ENCODE measurements around the gene WDFY3. TPM values are rescaled to one million over a fixed set of nuclear protein-coding genes. Genes with fewer than 3 reads are reported as not detected.

Gene WDFY3, protein sequence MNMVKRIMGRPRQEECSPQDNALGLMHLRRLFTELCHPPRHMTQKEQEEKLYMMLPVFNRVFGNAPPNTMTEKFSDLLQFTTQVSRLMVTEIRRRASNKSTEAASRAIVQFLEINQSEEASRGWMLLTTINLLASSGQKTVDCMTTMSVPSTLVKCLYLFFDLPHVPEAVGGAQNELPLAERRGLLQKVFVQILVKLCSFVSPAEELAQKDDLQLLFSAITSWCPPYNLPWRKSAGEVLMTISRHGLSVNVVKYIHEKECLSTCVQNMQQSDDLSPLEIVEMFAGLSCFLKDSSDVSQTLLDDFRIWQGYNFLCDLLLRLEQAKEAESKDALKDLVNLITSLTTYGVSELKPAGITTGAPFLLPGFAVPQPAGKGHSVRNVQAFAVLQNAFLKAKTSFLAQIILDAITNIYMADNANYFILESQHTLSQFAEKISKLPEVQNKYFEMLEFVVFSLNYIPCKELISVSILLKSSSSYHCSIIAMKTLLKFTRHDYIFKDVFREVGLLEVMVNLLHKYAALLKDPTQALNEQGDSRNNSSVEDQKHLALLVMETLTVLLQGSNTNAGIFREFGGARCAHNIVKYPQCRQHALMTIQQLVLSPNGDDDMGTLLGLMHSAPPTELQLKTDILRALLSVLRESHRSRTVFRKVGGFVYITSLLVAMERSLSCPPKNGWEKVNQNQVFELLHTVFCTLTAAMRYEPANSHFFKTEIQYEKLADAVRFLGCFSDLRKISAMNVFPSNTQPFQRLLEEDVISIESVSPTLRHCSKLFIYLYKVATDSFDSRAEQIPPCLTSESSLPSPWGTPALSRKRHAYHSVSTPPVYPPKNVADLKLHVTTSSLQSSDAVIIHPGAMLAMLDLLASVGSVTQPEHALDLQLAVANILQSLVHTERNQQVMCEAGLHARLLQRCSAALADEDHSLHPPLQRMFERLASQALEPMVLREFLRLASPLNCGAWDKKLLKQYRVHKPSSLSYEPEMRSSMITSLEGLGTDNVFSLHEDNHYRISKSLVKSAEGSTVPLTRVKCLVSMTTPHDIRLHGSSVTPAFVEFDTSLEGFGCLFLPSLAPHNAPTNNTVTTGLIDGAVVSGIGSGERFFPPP (N-terminal part only)
- total RNA-seq (2022): 42.7 and 55.9 TPM in 2 replicates
- Bru-seq, nascent RNA: percentile 82 among the genes with signal in this experiment
- BruChase-seq, experiment 1, labeled RNA remaining after a 2-hour chase: percentile 76 among the genes with signal in this experiment
- percentile 72 among the genes with signal in this experiment for BruChase-seq, experiment 2, labeled RNA remaining after a 6-hour chase
- long read RNA-seq, partial matches to known transcripts: 4 of 11 reads
- long read RNA-seq, other reads (novel, unspliced or antisense): 7 of 11 reads

DNA sequence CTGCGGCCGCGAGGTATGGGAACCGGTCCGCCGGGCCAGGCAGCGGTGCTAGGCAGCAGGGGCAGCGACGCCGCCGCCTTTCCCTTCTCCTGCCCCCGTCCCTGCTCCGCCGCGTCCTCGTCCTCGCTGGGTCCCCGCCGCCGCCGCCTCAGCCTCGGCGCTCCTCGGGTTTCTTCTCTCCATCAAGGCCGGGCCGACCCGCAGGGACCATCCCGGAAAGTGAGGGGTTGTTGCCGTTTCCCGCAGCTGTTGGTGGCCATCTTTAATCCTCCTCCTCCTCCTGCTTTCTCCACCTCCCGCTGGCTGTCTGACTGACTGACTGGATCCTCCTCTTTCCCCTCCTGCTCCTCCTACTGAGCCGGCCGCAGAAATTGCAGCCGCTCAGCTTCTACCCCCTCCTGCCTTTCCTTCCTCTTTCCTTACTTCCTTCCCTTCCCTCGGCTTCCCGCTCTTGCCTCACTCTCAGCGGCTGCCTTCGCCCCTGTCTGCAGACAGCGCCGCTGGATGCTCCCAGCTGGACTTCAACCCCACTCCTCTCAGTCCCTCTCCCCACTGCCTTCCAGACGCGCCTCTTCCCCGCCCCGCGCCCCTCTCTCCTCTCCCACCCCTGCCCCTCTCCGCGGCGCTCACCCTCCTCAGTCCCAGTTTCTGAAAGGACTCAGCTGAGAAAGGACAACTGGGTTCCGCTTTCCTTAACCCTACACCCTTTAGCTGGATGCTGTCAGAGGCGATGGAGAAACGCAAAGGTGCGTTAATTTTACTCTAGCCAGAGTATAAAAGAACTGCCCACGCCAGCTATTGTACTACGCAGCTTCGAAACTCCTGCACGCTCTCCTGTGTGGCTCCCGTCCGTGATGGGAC is at the start of gene WDFY3:
TSS of gene WDFY3 (minus strand) at position 309 of the 861 bp plus-strand sequence. CDS start 106,099 bp downstream, outside the sequence.
- peaks cover 6% of the 10 kb centered on the region for H3K4me1 Mint-ChIP-seq (ENCODE audit: low read depth, unreplicated experiment)
- intact Hi-C loops (cut with micrococcal nuclease; ENCODE audit: unreplicated experiment): loop anchor here (1.0 to 5.0 kb wide), 4 partner anchors 64 to 388 kb away; no protein-coding TSS in a partner anchor
- H3K27me3 Mint-ChIP-seq (ENCODE audit: insufficient read depth, unreplicated experiment): no peaks in the 10 kb centered on the region
- H3K4me3 ChIP-seq (ENCODE audit: low read depth, low read length): peak within 1 kb of the TSS; percentile 66
- H3K27me3 ChIP-seq (replicated peaks; ENCODE audit: control insufficient read depth, insufficient read depth, low read length): no peaks in the 10 kb centered on the region
- no TSS peak for BruUV-seq (replicated peaks)
- peaks cover 19% of the 10 kb centered on the region for H3K36me3 Mint-ChIP-seq (ENCODE audit: insufficient read depth, unreplicated experiment)
- H3K4me3 Mint-ChIP-seq (ENCODE audit: unreplicated experiment): peak within 1 kb of the TSS; percentile 92
- TF ChIP-seq, protein P1, sequence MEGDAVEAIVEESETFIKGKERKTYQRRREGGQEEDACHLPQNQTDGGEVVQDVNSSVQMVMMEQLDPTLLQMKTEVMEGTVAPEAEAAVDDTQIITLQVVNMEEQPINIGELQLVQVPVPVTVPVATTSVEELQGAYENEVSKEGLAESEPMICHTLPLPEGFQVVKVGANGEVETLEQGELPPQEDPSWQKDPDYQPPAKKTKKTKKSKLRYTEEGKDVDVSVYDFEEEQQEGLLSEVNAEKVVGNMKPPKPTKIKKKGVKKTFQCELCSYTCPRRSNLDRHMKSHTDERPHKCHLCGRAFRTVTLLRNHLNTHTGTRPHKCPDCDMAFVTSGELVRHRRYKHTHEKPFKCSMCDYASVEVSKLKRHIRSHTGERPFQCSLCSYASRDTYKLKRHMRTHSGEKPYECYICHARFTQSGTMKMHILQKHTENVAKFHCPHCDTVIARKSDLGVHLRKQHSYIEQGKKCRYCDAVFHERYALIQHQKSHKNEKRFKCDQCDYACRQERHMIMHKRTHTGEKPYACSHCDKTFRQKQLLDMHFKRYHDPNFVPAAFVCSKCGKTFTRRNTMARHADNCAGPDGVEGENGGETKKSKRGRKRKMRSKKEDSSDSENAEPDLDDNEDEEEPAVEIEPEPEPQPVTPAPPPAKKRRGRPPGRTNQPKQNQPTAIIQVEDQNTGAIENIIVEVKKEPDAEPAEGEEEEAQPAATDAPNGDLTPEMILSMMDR (IDR thresholded peaks at IDR 0.05; ENCODE audit: insufficient read depth in 1 of 2, low read depth in 1 of 2, low read length in 1 of 2, severe bottlenecking in 1 of 2, unreplicated experiment in 1 of 2): no peak
- H3K36me3 ChIP-seq (ENCODE audit: control insufficient read depth, insufficient read depth, low read length): no peaks in the 10 kb centered on the region
- H3K27ac Mint-ChIP-seq (ENCODE audit: unreplicated experiment): peak within 1 kb of the TSS; percentile 92
- H3K9me3 Mint-ChIP-seq (ENCODE audit: unreplicated experiment): no peaks in the 10 kb centered on the region
- no peaks in the 10 kb centered on the region for H3K4me1 ChIP-seq
- ChIA-PET CTCF (interaction anchor here (0.6 to 1.1 kb wide), 5 partner anchors 35 to 388 kb away, joined by 3 to 11 read pairs (median 8); no protein-coding TSS in a partner anchor), POLR2A (interaction anchor here (0.5 kb wide), 2 partner anchors 156 to 255 kb away, joined by 3 to 5 read pairs; no protein-coding TSS in a partner anchor)
- H3K9me3 ChIP-seq: no peaks in the 10 kb centered on the region
- DNase-seq: peak; percentile 77 to 82

DNA sequence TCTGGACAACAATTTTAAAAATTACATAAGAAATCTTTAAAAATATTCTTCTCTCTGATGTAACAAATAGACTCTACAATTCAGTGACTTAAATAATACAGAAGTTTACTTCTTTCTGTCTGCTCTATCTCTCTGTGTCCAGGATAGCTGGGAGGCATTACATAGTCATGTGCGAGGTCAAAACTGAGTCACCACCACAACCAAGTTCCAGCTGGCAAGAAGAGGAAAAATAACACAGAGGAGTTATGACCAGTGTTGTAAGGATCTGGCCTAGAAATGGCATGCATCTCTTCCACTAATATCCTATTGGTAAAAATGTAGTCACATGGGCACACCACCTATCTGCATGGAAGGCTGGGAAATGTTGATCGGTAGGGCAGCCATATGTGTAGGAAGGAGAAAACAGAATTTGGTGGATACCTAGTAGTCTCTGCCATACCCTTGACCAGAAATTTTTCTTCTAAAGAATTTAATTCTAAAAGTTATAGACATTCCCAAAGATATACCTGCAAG is 39.4 kb upstream of the WDFY3 start:
- intact Hi-C loops (cut with micrococcal nuclease; ENCODE audit: unreplicated experiment): no loop called here
- no peaks in the 10 kb centered on the region for H3K9me3 Mint-ChIP-seq (ENCODE audit: unreplicated experiment)
- H3K27me3 Mint-ChIP-seq (ENCODE audit: insufficient read depth, unreplicated experiment): no peaks in the 10 kb centered on the region
- no peaks in the 10 kb centered on the region for H3K4me1 Mint-ChIP-seq (ENCODE audit: low read depth, unreplicated experiment)
- no peaks in the 10 kb centered on the region for H3K4me1 ChIP-seq
- H3K4me3 Mint-ChIP-seq (ENCODE audit: unreplicated experiment): no peak overlapping the region
- BruUV-seq (replicated peaks): no TSS peak
- H3K9me3 ChIP-seq: no peaks in the 10 kb centered on the region
- H3K36me3 Mint-ChIP-seq (ENCODE audit: insufficient read depth, unreplicated experiment): no peaks in the 10 kb centered on the region
- ChIA-PET CTCF (no interaction called here), POLR2A (no interaction called here)
- H3K27ac Mint-ChIP-seq (ENCODE audit: unreplicated experiment): no peak overlapping the region
- no peak overlapping the region for H3K4me3 ChIP-seq (ENCODE audit: low read depth, low read length)
- no peak for DNase-seq
- no peaks in the 10 kb centered on the region for H3K36me3 ChIP-seq (ENCODE audit: control insufficient read depth, insufficient read depth, low read length)
- H3K27me3 ChIP-seq (replicated peaks; ENCODE audit: control insufficient read depth, insufficient read depth, low read length): no peaks in the 10 kb centered on the region
- TF ChIP-seq, protein P1 (IDR thresholded peaks at IDR 0.05; ENCODE audit: insufficient read depth in 1 of 2, low read depth in 1 of 2, low read length in 1 of 2, severe bottlenecking in 1 of 2, unreplicated experiment in 1 of 2): no peak
